WERI-Rb-1 (cell line): ENCODE data around the gene JPT1.

ENCODE experiments used
- DNase-seq: peaks from one replicate; pipeline ENCODE4 v3.0.0-alpha.2; 2020
- H3K27ac ChIP-seq: fragments of 250-450 bp; sonication (Bioruptor Pico); 2 replicates; pipeline ENCODE4 v1.5.1; 2020; ENCODE audit warnings: mild to moderate bottlenecking, moderate library complexity
- H3K27me3 ChIP-seq: fragments of 250-450 bp; sonication (Bioruptor Pico); 2 replicates; pipeline ENCODE4 v1.5.1; 2021; ENCODE audit warnings: mild to moderate bottlenecking, low read depth, moderate library complexity; ENCODE audit not compliant: insufficient read depth, severe bottlenecking
- H3K36me3 ChIP-seq: fragments of 250-450 bp; sonication (Bioruptor Pico); 2 replicates; pipeline ENCODE4 v1.5.1; 2020; ENCODE audit warnings: mild to moderate bottlenecking, moderate library complexity
- H3K4me3 ChIP-seq: 2 replicates; pipeline ENCODE4 v1.5.1; 2011; ENCODE audit warnings: low read depth, mild to moderate bottlenecking, control low read depth, low read length
- H3K9me3 ChIP-seq: fragments of 250-450 bp; sonication (Bioruptor Pico); 2 replicates; pipeline ENCODE4 v1.5.1; 2021; ENCODE audit warnings: mild to moderate bottlenecking, moderate library complexity; ENCODE audit not compliant: severe bottlenecking
- CTCF ChIP-seq: IDR thresholded peaks from 2 replicates; pipeline ENCODE4 v1.5.1; 2011; ENCODE audit warnings: low read depth, mild to moderate bottlenecking, control low read depth, inconsistent platforms, low read length

The JPT1 gene

GRCh38 chr17:75086496-75087181 is 67.7 kb downstream of the JPT1 start:
- Histone ChIP-seq H3K27ac (no peak overlapping the region), H3K27me3 (no peaks in the 10 kb centered on the region), H3K4me3 (no peak overlapping the region), H3K36me3 (no peaks in the 10 kb centered on the region), H3K9me3 (no peaks in the 10 kb centered on the region)
- TF ChIP-seq CTCF, result no peak
- DNase-seq, result no peak
